NOMO-1 treated with dmso at 0.1 percent for 144 hours (cell line): ENCODE data around the gene GOLGA8A.
"Not testable (repeated sequence)": the region's sequence is repeated elsewhere in the genome, so short reads cannot be mapped to it uniquely, and the experiment has no call there.

Experiments
- DNase-seq: peaks from one replicate; lab custom pipeline; 2025; ENCODE audit not compliant: unreplicated experiment; lab: John Stamatoyannopoulos, UW

The GOLGA8A gene, protein sequence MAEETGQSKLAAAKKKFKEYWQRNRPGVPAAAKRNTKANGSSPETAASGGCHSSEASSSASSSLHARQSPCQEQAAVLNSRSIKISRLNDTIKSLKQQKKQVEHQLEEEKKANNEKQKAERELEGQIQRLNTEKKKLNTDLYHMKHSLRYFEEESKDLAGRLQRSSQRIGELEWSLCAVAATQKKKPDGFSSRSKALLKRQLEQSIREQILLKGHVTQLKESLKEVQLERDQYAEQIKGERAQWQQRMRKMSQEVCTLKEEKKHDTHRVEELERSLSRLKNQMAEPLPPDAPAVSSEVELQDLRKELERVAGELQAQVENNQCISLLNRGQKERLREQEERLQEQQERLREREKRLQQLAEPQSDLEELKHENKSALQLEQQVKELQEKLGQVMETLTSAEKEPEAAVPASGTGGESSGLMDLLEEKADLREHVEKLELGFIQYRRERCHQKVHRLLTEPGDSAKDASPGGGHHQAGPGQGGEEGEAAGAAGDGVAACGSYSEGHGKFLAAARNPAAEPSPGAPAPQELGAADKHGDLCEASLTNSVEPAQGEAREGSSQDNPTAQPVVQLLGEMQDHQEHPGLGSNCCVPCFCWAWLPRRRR

DNA sequence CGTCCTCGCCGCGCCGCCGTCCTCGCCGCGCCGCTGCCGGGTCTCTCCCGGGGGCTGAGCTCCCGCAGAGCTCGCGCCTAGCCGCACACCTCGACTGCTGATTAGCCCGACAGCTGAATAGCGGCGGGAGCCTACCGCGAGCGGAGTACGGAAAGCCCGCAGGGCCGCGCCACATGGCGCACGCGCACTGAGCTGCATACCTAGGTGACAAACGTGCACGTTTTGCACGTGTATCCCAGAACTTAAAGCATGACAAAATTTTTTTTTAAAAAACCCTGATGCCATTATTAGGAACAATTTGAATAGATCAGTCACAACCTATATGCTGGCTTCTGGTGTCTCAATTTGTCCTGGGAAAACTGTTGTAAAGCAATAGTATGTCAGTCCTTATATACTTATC lies at the start of gene GOLGA8A:
TSS of gene GOLGA8A (minus strand) at position 122 of the 400 bp plus-strand sequence. CDS start 48,117 bp downstream, outside the sequence.
- no peak for DNase-seq

DNA sequence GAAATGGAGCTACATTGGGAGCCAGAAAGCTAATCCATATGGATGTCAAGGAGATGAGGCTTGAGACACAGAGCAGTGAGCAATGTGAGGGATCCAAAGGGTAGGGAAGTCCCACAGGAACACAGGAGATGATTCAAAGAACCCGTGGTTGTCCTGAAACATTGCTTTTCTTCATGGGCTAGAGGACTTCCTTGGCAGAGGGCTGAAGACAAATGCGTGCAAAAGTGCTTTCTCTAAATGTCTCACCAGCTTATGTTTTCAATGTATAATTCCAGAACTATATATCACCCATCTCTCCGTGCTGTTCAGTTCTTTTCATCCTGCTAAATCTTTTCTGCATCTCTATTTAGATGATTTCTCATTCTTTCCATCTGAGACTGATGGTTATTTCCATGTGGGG lies 46.0 kb upstream of the GOLGA8A start:
- no peak for DNase-seq

DNA sequence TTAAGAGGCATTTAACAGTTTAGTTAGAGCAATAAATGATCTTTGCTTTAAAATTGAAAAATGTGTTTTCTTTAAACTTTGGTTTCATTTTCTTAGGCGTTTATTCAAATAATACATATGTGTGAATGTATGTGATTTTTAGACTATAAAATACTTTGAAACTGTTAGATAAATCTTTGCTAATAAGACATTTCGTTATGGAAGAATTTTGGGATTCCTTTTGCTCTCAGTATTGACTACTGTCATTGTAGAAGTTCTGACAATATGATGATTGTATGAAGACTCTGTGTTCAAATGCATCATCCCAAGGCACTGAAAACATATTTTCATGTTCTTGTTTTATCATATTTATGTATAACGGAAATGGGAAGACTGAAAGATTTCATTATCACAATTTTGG lies 43.8 kb upstream of the GOLGA8A start:
- DNase-seq, result no peak

DNA sequence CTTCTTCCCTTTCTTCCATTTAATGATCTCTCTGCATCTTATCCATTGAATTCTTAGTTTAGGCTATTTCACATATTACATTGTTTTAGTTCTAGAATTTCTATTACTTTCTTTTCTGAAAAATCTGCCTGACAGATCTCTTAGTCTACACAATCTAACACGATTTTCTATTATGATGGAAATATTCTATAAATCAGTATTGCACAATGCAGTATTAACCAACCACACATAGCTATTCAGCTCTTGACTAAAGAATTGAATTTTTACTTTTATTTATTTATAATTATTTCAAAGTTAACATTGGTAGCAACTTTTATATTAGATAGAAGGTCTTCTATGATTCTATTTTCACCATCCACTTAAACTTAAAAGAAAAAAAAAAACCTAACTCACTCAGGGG lies 36.2 kb upstream of the GOLGA8A start:
- no peak for DNase-seq

DNA sequence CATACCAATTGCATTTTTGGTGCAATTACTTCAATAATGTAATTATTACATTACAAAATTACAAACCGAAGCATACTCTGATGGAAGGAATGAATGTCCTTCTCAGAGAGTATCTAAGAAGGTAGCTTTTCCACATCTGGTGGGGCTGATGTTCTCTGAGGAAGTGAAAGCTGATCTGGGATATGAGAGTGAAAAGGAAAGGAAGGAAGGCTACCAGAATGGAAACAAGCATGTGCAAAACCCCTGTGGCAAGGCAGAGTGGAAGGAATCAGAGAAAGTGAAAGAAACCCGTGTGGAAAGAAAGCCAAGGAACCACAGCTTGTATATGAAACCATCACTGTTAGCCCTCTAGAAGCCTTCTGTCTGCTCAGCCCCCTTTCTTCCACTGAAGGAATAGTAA lies 35.3 kb upstream of the GOLGA8A start:
- DNase-seq, result no peak

DNA sequence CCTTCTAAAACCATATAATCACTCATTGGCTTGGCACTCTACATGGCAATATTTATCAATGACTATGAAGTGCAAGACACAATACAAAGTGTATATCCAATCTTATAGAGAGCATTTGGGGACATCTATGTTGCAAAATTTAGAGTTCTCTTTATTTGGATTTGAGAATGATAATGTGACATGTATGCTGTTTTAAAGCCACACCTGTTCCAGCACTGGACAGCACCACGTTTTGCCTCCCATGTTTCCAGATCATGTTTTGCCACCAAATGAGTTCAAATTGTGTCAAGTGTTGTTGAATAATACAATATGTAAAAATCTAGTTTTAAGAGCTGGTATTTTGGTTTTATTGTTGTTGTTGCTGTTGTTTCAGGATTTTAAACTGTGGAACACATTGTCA lies 33.3 kb upstream of the GOLGA8A start:
- DNase-seq, result no peak

DNA sequence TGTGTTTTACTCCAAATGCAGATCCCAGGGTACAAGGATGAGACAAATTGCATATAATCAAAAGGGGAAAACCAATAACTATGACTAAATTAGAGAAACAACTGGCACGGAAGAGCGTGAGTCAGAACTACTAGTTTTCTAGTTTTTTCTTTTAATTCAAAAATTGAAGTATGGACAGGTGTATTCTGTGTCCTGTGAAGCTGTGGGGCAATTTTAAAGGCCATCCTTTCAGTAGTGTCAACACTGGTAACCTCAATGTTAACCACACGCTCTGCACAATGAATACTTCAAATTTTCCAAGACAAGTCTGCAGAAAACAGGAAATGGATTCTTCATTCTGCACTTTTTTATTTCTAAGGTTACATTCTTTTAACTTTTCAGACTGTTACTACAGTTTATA lies 32.5 kb upstream of the GOLGA8A start:
- DNase-seq, result no peak

DNA sequence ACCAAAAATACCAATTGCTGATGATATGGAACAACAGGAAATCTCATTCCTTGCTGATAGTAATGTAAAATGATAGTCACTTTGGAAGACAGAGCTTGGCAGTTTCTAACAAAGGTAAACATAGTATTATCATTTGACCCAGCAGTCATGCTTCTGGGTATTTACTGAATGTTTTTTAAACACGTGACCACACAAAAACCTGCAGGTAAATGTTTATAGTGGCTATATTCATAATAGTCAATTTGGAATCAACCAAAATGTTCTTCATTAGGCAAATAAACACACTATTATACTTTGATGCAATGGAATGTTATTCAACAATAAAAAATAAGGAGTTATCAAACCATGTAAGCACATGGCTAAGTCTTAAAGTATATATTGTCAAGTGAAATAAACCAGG lies 24.1 kb upstream of the GOLGA8A start:
- no peak for DNase-seq

DNA sequence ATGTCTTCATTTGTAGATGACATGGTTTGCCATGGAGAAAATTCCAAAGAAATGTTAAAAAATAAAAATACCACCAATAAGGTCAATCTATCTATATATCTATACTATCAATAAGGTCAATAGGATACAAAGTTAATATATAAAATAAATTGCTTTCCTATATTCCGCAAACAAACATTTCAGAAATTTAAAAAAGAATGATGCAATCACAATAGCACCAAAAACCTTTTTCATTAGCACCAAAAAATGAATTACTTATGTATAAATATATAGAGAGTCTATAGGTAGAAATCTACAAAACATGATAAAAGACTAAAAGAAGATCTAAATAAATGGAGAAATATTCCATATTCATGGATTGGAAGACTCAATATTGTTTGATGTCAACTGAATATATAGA lies 22.8 kb upstream of the GOLGA8A start:
- DNase-seq, result no peak

DNA sequence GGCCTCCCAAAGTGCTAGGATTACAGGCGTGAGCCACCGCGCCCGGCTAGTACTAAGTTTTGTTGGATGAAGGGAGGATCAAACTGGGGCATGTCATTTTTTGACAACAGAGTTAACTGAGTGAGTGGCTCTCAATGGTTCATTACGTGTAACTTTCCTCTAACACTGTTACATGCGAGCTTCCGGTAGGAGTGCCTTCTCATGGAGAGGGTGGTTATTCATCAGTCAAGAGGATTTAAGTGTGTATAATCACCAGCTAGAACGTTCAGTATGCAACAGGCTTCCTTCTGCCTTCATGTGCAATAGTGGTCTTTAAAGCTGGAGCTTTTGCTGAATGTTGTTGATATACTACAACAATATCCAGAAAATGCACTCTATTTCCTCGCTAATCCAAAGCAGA lies 19.1 kb upstream of the GOLGA8A start:
- DNase-seq, result peak; percentile 60

DNA sequence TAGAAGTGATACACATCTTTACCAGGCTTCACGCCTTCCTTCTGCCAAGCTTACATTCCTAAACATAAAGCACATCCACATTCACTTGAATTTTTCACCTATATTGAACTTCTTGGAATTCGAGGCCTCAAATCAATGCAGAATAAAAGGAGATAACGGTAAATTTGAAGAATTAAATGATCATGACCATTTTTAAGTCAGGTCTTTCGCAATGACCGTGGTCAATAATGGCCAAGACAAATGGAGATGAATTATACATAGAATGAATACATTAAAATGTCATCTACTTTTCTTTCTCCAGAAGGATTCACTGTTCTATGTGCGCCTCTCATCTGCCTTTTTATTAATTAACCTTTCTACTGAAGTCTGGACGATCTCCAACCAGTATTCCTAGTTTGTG lies 5.3 kb upstream of the GOLGA8A start:
- no peak for DNase-seq

DNA sequence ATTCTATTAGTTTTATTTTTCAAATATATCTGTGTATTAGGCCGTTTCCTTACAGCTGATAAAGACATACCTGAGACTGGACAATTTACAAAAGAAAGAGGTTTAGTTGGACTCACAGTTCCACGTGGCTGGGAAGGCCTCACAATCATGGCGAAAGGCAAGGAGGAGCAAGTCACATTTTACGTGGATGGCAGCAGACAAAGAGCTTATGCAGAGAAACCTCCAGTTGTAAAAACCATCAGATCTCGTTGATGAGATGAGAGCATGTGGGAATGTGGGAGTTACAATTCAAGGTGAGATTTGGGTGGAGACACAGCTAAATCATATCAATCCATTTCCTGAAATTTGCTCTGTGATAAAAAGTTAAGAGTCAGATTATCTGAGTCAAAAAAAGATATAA lies 2.3 kb upstream of the GOLGA8A start:
- DNase-seq, result no peak

DNA sequence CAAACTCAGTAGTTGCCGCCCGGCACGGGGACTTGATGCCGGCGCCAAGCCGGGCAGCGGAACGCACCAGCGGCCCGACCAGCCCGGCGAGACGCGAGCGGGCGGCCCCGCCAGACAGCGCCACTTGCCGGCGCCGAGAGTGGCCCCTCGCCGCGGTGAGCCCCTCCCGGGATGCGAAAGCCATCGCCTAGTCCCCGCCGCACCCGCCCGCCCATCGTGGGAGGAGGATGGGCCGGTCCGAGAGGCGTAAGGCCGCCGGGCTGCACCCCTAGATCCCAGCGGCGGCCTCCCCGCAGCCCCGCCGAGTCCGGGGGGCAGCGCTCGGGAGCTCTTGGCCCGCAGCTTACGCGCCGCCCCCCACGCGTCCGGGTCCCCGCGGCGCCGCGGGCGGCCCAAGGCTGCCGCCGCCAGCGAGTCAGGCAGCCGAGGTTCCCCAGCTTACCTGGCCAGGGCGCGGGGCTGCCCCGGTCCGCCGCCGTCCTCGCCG lies 609 bp downstream of the GOLGA8A start:
- no peak for DNase-seq

DNA sequence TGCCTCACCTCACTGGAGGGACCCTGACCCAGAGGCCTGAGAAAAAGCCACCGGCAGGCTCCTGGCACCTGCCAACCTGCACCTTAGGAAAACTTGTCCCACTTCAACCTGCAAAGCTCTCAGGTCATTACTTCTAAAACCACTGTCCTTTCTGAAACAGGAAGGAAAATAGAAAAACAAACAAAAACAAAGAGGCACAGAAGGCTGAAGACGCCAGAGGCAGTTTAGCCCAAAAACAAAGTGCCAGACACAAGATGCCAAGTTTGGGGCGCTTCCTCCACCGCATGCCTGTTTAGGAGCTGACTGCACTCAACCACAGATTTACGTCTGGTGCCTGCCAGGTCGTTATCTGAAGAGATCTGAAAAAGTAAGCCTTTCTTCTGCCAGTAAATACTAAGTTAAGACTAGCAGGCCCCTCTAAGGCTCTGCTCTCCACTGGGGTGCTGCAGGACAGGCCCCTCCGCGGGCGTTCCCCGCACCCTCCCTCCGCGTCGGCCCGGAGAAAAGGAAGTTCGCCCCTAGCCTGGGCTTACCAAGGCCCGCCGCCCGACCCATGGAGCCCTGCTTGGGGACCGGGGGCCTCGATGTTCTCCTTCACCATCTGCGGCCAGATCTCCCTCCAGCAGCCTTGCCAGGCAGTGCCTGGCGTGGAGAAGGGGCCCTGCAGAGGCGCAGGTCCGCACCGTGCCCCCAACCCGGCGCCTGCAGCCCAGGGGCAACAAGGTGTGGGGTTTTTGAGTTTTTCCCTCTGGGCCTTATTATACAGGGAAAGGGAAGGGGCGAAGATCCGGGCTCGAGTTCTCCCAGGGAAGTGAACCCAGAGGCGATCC lies 1.3 kb downstream of the GOLGA8A start:
- no peak for DNase-seq

DNA sequence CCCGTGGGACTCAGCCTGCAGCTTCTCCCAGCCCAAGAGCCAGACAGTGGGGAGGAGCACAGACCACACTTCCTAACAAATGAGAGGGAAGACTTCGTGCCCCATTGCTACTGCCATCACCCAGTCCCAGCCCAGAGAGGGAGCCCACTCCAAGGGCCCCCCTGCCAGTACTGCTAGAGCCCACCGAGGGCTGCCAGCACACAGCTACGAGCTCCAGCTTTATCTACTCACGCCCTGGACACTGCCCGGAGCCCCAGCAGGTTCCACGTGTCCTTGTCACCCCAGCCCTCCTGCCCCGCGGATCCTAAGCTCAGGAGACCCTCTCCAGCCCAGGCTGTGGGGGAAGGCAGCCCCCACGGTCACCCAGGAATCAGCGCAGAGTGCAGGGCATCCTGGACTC lies 1.9 kb downstream of the GOLGA8A start:
- DNase-seq, result no peak

DNA sequence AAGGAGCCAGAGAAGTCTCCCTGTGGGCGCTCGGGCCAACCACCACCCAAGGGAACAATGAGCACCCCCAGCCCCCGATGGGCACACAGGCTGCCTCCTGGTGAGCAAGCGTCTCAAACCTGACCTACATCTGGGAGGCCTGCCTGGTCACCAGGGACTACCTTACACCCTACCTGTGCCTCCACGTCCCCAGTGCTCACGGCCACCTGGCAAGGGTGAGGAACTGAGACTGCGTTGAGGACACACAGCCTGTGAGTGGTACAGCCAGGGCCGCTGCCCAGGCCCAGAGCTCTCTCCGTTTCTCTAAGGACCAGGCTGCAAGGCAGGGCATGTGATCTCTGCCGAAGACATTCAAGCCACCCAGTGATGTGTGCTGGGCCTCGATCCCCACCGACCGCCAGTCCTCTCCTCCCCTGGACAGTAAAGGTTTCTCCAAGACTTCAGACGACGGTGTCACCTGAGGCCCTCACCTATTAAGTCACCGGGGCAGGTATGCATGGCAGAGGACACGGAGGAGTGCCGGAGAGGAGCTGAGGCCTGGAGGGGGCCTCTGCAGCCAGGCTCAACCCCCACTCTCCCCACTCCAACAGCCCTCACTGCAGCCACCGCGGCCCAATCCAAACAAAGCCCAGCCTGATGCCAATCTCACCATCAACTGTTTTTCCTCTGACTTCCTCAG lies 2.8 kb downstream of the GOLGA8A start:
- DNase-seq, result no peak

DNA sequence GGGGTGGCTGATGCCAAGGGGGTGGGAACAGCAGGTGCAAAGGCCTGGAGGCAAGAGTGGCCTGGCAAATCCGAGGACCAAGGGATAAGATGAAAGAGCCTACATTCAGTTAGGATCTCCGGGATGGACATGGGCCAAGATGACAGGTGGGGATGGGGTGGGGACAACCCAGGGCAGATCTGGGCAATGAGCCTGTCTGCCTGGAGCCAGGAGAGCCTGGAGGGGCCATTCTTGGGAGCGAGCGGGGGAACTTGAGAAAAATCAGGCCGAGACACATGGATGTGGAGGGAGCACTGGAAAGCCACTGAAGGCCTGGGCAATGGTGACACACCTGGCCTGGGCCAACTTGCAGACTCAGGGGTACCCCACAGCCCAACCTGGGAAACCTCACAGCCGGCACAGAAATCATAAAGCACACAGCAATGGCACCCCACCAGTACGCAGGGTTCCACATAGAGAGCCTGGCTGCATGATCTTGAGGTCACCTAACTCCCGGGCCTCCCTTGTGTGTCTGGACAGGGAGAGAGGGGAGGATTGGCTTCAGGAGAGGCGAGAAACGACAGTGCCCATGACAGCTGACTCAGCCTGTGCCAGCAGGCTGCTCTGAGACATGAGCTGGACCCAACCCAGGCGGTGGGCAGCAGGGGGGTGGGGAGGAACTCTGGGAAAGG lies 3.5 kb downstream of the GOLGA8A start:
- DNase-seq, result not testable (repeated sequence)

DNA sequence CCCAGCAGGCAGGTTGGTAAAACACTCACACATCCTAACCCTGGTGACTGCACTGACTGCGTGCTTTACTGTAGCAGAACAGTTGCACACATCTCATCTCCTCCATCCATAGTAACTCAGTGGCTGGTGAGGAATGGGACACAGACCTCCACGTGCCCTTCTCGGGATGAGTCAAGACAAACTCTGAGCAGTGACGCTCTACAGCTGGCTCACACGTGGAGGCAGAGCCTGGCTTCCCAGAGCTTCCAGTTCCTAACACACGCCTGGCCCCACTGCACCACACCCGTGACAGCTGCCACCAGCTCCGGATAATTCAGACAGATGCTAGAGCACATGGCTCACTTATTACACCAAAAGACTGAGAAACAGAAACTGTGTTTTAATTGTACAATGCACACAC lies 7.0 kb downstream of the GOLGA8A start:
- DNase-seq, result not testable (repeated sequence)

DNA sequence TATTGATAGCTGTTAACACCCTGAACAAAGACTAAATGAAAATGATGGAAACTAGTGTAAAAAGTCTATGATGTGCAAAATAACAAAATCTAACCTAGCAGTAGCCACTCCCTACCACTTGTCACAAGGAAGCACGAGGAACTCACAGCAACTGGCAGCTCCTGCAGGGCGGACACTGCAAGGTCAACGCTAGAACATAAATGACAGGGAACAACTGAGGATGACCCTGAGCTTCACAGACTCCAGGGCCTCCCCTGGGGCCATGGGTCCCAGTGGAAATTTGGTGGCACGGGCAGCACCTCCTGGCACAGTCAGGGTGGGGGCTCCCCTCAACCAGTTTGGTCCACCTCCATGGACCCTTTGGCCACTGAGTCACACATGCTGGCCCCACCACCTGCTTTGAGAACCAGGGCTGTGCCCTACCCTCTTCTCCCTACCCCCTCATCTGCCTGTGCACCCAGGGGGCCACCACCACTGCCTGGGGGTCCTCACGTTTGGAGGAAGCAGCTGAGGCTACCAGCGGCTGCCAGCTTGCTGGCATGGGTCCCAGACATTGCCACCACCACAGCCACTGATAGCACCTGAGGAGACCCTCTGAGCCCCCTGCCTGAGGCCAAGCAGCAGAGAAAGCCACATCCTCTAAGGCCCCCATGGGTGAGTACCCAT lies 14.1 kb downstream of the GOLGA8A start:
- DNase-seq, result not testable (repeated sequence)

DNA sequence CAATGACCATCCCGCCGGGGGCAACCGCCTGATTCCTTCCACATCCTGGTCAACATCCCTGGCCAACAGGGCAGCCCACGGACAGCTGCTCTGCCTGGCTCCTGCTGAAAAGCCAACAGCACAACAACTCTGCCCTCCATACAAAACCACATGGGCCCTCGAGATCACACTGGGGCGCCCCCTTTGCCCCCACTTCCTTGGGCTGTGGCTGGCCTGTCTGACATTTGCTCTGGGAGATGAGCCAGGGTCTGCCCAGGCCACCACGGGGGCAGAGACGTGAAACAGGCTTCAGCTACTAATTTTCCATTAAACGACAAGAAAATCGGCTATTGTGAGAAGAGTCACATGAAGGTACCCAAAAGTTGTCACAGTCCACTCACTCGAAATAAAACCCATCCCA lies 16.7 kb downstream of the GOLGA8A start:
- not testable (repeated sequence) for DNase-seq
